Measurements from ENCODE around the gene TAPBP. TPM values are rescaled to one million over a fixed set of nuclear protein-coding genes. Genes with fewer than 3 reads are reported as not detected.

TAPBP gene
- total and polyA plus RNA-seq, 9 of the 15 experiments (the other 6 are each of a cell fraction or from before 2014, with no cell fraction given), result 5.6 to 74.0 (median 22.3) TPM

DNA sequence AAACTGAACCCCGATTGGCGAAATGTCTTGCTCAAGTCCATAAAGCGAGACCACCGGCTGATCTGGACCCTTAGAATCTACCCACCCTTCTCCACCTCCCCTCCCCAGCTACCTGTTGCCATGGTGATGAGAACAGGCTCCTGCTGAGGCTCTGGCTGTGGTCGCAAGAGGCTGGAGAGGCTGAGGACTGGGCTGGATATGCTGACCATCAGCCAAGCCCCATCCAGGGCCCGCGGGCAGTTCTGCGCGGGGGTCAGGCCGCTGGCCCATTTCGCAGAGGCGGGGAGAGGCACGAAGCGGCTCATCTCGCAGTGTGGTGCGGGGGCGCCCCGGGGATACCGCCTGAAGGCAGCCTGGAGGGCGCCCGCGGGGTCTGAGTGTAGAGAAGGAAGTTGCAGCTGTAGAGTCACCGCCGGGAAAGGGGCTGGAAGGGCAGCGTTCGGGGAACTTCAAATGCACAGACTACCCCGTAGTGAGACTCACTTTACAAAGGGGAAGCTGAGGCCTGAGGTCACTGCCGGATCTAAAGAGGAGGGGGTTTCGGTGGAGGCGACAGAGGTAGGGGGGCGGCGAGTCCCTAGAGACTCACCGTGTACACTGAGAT is 671 bp downstream of the TAPBP start (continued):
- TF ChIP-seq ZBTB40 (IDR thresholded peaks at IDR 0.05) (peak; percentile 12; the same call in 1 of the 2 replicates), ZBTB40 (CRISPR knock-in tag; IDR thresholded peaks at IDR 0.05) (no peak), ZNF347 (CRISPR knock-in tag; IDR thresholded peaks at IDR 0.05; ENCODE audit: low read depth) (no peak), ELF2 (CRISPR knock-in tag; IDR thresholded peaks at IDR 0.05) (no peak), CEBPG (CRISPR knock-in tag; IDR thresholded peaks at IDR 0.05) (peak; percentile 24; the same call in 1 of the 2 replicates), CEBPG (tag; conservative IDR thresholded peaks at IDR 0.05 in 1 of 2, IDR thresholded peaks at IDR 0.05 in 1 of 2) (no peak), SMAD1 (IDR thresholded peaks at IDR 0.05; ENCODE audit: low read depth, low read length, partially characterized antibody) (no peak), ZFX (CRISPR knock-in tag; IDR thresholded peaks at IDR 0.05) (no peak), E2F5 (CRISPR knock-in tag; IDR thresholded peaks at IDR 0.05) (no peak), YY1 (IDR thresholded peaks at IDR 0.05; ENCODE audit: borderline replicate concordance in 1 of 3, control insufficient read depth in 1 of 3, extremely low read depth in 1 of 3, insufficient read depth in 3 of 3, insufficient read length in 1 of 3, insufficient replicate concordance in 2 of 3, low read depth in 1 of 3, low read length in 2 of 3) (peak in 1 of 3 experiments; percentile 7), RBFOX2 (IDR thresholded peaks at IDR 0.05; ENCODE audit: low read depth, low read length) (peak; percentile 36), DMBX1 (CRISPR knock-in tag; IDR thresholded peaks at IDR 0.05; ENCODE audit: borderline replicate concordance) (0 out of 2 replicates have a peak, but pooled peaks have one; percentile 21), HMG20A (CRISPR knock-in tag; conservative IDR thresholded peaks at IDR 0.05) (no peak), ZNF146 (CRISPR knock-in tag; IDR thresholded peaks at IDR 0.05; ENCODE audit: unreplicated experiment) (no peak)

All from K562 (cell line).